DND-41 (cell line): ENCODE measurements around the gene LTF.

Source experiments
- CTCF ChIP-seq: IDR thresholded peaks from 2 replicates; pipeline ENCODE4 v1.5.1; 2012; ENCODE audit warnings: borderline replicate concordance, low read length, moderate library complexity, mild to moderate bottlenecking; ENCODE audit not compliant: poor library complexity, severe bottlenecking; ENCODE audit errors: extremely low read depth
- EZH2 ChIP-seq: IDR thresholded peaks from 3 replicates; pipeline ENCODE4 v1.6.1; 2012; ENCODE audit warnings: borderline replicate concordance, low read depth, mild to moderate bottlenecking, moderate library complexity, low read length, inconsistent platforms; ENCODE audit not compliant: severe bottlenecking

GRCh38 chr3:46414739-46415138 lies 50.0 kb downstream of the LTF start:
- TF ChIP-seq CTCF: no peak
- TF ChIP-seq EZH2: no peak
